Fibroblast of lung (primary cell): ENCODE results near the gene TMEM222.

Source experiments
- EZH2 ChIP-seq: IDR thresholded peaks from 2 replicates; pipeline ENCODE4 v1.5.1; 2012; ENCODE audit warnings: low read length, control low read depth, mild to moderate bottlenecking; ENCODE audit errors: missing control alignments
- TF ChIP-seq, protein P1 (sequence below), 2 donors: IDR thresholded peaks in 1 of 2; conservative IDR thresholded peaks in 1 of 2; 1 replicate in 1 of 2; 2 replicates in 1 of 2; pipeline ENCODE4 v1.5.1; 2011 to 2012; ENCODE audit warnings: low read length in 2 of 2, control low read depth in 1 of 2, inconsistent platforms in 1 of 2, low read depth in 1 of 2, mild to moderate bottlenecking in 1 of 2

DNA sequence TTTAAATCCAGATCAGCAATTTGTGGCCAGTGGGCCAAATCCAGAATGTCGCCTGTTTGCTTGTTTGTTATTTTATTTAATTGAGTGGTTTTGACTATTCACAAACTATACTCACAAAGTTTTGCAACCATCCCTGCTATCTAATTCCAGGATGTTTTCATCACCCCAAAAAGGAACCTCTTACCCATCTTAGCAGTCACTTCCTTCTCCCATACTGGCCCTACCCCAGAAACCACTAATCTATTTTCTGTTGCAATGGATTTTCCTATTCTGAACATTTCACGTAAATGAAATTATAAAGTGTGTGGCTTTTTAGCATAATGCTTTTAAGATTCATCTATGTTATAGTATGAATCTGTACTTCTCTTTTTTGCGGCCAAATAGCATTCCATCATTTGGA is 46.3 kb upstream of the TMEM222 start:
- TF ChIP-seq, protein P1, sequence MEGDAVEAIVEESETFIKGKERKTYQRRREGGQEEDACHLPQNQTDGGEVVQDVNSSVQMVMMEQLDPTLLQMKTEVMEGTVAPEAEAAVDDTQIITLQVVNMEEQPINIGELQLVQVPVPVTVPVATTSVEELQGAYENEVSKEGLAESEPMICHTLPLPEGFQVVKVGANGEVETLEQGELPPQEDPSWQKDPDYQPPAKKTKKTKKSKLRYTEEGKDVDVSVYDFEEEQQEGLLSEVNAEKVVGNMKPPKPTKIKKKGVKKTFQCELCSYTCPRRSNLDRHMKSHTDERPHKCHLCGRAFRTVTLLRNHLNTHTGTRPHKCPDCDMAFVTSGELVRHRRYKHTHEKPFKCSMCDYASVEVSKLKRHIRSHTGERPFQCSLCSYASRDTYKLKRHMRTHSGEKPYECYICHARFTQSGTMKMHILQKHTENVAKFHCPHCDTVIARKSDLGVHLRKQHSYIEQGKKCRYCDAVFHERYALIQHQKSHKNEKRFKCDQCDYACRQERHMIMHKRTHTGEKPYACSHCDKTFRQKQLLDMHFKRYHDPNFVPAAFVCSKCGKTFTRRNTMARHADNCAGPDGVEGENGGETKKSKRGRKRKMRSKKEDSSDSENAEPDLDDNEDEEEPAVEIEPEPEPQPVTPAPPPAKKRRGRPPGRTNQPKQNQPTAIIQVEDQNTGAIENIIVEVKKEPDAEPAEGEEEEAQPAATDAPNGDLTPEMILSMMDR (conservative IDR thresholded peaks at IDR 0.05 in 1 of 2, IDR thresholded peaks at IDR 0.05 in 1 of 2; ENCODE audit: low read depth in 1 of 2, low read length in 2 of 2): no peak
- TF ChIP-seq EZH2: no peak
